Activated CD8-positive, alpha-beta T cell treated with anti-CD3 and anti-CD28 coated beads for 36 hours (primary cell): ENCODE measurements around the gene AHNAK2. TPM values are rescaled to one million over a fixed set of nuclear protein-coding genes. Genes with fewer than 3 reads are reported as not detected.
A peak's percentile ranks its signal among the peaks of the same experiment; 100 is the strongest.

Source experiments
- ATAC-seq: fragments of 200-7000 bp; cut with Tn5 transposase; one replicate; pipeline ENCODE4 v1.10.0; 2021; ENCODE audit warnings: mild to moderate bottlenecking, moderate library complexity
- CTCF ChIA-PET: fragments of 350-600 bp; sonication (Branson Sonifier 250); formaldehyde crosslinking; loops from one replicate; lab custom pipeline; 2021; ENCODE audit warnings: antibody characterized with exemption; lab: Charles Lee
- POLR2A ChIA-PET: fragments of 350-600 bp; sonication (Branson Sonifier 250); formaldehyde crosslinking; loops from one replicate; lab custom pipeline; 2021; ENCODE audit warnings: antibody characterized with exemption; lab: Charles Lee
- DNase-seq: peaks from one replicate; pipeline ENCODE4 v3.0.0-alpha.2; 2020
- H3K27ac Mint-ChIP-seq: one replicate; pipeline ENCODE4 v1.8.0; 2021; ENCODE audit warnings: mild to moderate bottlenecking, mixed read lengths
- H3K27me3 Mint-ChIP-seq: one replicate; pipeline ENCODE4 v1.8.0; 2021; ENCODE audit warnings: mixed read lengths
- H3K36me3 Mint-ChIP-seq: one replicate; pipeline ENCODE4 v1.8.0; 2021; ENCODE audit warnings: low read depth, mixed read lengths
- H3K4me1 Mint-ChIP-seq: one replicate; pipeline ENCODE4 v1.8.0; 2021; ENCODE audit warnings: low read depth, mixed read lengths
- H3K4me3 Mint-ChIP-seq: one replicate; pipeline ENCODE4 v1.8.0; 2021; ENCODE audit warnings: mild to moderate bottlenecking, moderate library complexity, mixed read lengths
- H3K9me3 Mint-ChIP-seq: one replicate; pipeline ENCODE4 v1.8.0; 2021; ENCODE audit warnings: mixed read lengths
- CTCF ChIP-seq: fragments of 200-600 bp; IDR thresholded peaks from one replicate; pipeline ENCODE4 v1.8.0; 2022; ENCODE audit warnings: antibody characterized with exemption, mild to moderate bottlenecking
- intact Hi-C: fragments of 100-400 bp; cut with micrococcal nuclease; formaldehyde crosslinking; loops from one replicate; pipeline ENCODE4 v1.10.0; 2022
- total RNA-seq, 2 experiments: library from RNA; stranded (reverse); gene quantifications; one replicate each; pipeline ENCODE4 v1.2.3, GENCODE V29; 2021

AHNAK2 gene
- total RNA-seq, 2 experiments from 2014 or later: 0.02 TPM; not detected in 1

- ATAC-seq (peak; percentile 35), DNase-seq (peak; percentile 52)
- H3K36me3 Mint-ChIP-seq: no peaks in the 10 kb centered on the region
- POLR2A ChIA-PET: interaction anchor here (0.7 to 1.3 kb wide), 2 partner anchors 70 to 72 kb away, joined by 3 read pairs; no protein-coding TSS in a partner anchor
- no peaks in the 10 kb centered on the region for H3K9me3 Mint-ChIP-seq
- peaks cover 26% of the 10 kb centered on the region for H3K27me3 Mint-ChIP-seq
- intact Hi-C loops: loop anchor here (1.0 kb wide), 1 partner anchor 70 kb away; no protein-coding TSS in a partner anchor
- H3K4me3 Mint-ChIP-seq: no peak overlapping the region
- CTCF ChIA-PET: interaction anchor here (0.7 to 4.7 kb wide), 26 partner anchors 8 to 376 kb away, joined by 3 to 87 read pairs (median 4); partner anchors contain the start of genes CDCA4, CLBA1 and JAG2
- peaks cover 11% of the 10 kb centered on the region for H3K4me1 Mint-ChIP-seq
- no peak overlapping the region for H3K27ac Mint-ChIP-seq
- no peak for TF ChIP-seq CTCF
Measured at GRCh38 chr14:104975481-104976197, 2.5 kb downstream of the AHNAK2 start.

DNA sequence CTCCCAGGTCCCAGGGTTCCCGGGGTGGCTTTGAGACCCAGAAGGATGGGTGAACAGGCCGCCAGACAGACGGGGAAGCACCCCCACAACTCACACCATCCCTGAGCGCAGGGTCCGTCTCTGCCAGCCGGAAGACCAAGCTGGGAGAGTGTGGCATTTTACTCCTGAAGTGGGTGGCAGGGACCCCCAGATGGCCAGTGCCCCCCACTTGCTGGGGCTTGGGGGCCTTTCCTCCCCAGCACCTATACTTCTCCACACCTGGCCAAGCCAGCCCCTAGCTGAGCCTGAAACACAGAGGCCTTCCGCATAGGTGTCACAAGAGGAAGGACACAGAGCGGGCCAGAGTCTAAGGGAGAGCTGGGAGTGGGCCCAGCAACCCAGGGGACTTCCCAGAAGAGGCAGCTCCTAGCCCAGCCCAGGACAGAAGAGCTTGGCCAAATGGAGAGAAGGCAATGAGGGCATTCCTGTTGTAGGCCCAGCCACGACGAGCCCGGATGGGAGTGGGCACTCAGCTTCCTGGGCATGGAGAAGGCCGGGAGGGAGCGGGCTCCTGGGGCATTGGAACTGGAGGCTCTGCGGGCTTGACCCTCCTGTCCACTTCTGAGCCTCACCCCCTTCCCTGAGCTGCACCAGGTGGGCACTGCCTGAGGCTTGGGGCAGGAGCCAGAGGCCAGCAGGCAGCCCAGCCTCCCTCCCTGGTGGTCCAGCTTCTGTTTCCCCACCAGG, 3.3 kb downstream of the AHNAK2 start:
- TF ChIP-seq CTCF: no peak
- ChIA-PET POLR2A (interaction anchor here (1.3 kb wide), 1 partner anchor 73 kb away, joined by 3 read pairs; no protein-coding TSS in a partner anchor), CTCF (interaction anchor here (0.7 to 4.7 kb wide), 21 partner anchors 10 to 377 kb away, joined by 3 to 87 read pairs (median 4); partner anchors contain the start of genes CDCA4, CLBA1 and JAG2)
- peaks cover 26% of the 10 kb centered on the region for H3K27me3 Mint-ChIP-seq
- H3K36me3 Mint-ChIP-seq: no peaks in the 10 kb centered on the region
- H3K27ac Mint-ChIP-seq: no peak overlapping the region
- ATAC-seq (no peak), DNase-seq (no peak)
- no peak overlapping the region for H3K4me3 Mint-ChIP-seq
- H3K9me3 Mint-ChIP-seq: no peaks in the 10 kb centered on the region
- intact Hi-C loops: no loop called here
- H3K4me1 Mint-ChIP-seq: peaks cover 11% of the 10 kb centered on the region

DNA sequence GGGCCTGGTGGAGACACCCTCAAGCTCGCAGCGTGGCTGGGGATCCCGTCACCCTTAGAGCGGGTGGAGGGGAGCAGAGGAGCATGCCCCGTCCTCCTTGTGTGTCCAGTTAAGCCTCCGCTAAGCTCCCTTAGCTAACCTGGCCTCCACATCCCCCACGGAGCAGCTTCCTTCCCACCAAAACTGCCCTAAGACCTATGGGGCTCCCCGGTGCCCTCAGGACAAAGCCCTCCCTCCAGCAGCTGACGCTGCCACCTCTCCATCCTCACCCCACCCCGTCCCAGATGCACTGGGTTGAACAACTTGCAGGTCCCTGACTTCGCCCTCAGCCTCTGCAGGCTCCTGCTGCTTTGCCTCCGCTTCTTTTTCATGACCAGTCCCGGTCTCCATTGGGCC, 4.0 kb downstream of the AHNAK2 start:
- Mint-ChIP-seq H3K27ac (no peak overlapping the region), H3K4me3 (no peak overlapping the region), H3K27me3 (peaks cover 22% of the 10 kb centered on the region), H3K4me1 (peaks cover 11% of the 10 kb centered on the region), H3K36me3 (no peaks in the 10 kb centered on the region), H3K9me3 (no peaks in the 10 kb centered on the region)
- ChIA-PET CTCF (interaction anchor here (1.2 to 4.7 kb wide), 5 partner anchors 11 to 113 kb away, joined by 3 to 87 read pairs (median 16); no protein-coding TSS in a partner anchor), POLR2A (interaction anchor here (1.1 to 1.4 kb wide), 2 partner anchors 72 to 73 kb away, joined by 3 to 4 read pairs; no protein-coding TSS in a partner anchor)
- ATAC-seq: no peak
- no peak for TF ChIP-seq CTCF
- intact Hi-C loops: no loop called here
- DNase-seq: no peak

DNA sequence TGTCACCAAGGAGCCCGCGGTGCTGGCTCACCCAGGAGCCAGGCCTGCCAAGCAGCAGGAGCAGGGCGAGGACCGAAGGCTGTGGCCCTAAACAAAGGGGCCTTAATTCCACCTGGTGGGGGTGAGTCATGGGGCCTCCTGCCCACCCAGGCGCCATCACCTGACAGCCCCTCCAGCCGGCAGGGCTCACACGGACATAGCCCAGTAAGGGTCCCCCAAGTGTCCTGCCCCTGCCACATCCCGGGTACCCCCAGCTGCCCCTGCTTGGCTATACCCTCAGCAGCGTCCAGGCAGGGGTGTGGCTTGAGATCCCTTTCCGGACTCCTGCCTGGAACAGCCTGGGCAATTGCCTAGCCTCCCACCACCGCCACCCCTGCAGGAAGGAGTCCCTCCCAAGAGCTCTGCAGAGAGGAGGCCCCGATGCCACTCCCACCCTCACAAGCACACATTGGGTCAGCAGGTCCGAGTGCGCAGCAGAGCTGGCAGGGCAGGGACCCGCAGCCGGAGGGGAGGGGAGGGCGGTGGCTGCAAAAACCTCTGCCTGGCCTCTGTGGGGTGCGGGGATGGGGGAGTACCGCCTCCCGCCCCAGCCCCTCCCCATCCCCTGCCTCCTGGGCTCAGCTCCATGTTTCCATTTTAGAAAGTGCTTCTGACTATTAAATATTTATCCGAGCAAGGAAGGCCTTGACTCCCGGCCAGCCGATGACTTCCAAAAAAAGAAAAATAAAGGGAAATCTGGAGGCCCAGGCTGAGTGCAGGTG, 4.6 kb downstream of the AHNAK2 start:
- DNase-seq: no peak
- no peaks in the 10 kb centered on the region for H3K9me3 Mint-ChIP-seq
- peaks cover 22% of the 10 kb centered on the region for H3K27me3 Mint-ChIP-seq
- CTCF ChIA-PET: interaction anchor here (1.1 to 4.7 kb wide), 7 partner anchors 11 to 114 kb away, joined by 3 to 87 read pairs (median 3); no protein-coding TSS in a partner anchor
- H3K4me1 Mint-ChIP-seq: peaks cover 11% of the 10 kb centered on the region
- no peak for TF ChIP-seq CTCF
- H3K36me3 Mint-ChIP-seq: no peaks in the 10 kb centered on the region
- intact Hi-C loops: no loop called here
- H3K27ac Mint-ChIP-seq: no peak overlapping the region
- POLR2A ChIA-PET: interaction anchor here (1.1 to 1.4 kb wide), 2 partner anchors 72 to 74 kb away, joined by 3 to 4 read pairs; no protein-coding TSS in a partner anchor
- H3K4me3 Mint-ChIP-seq: no peak overlapping the region
- no peak for ATAC-seq
